Jurkat, Clone E6-1 (cell line): ENCODE results near the gene WNT8A. TPM values are rescaled to one million over a fixed set of nuclear protein-coding genes. Genes with fewer than 3 reads are reported as not detected.
"Not testable (repeated sequence)": the region's sequence is repeated elsewhere in the genome, so short reads cannot be mapped to it uniquely, and the experiment has no call there.

ENCODE experiments used
- DNase-seq: peaks from one replicate; pipeline ENCODE4 v3.0.0-alpha.2; 2011; ENCODE audit warnings: low read depth, low spot score
- H3K4me3 ChIP-seq: 2 replicates; pipeline ENCODE4 v1.5.1; 2011; ENCODE audit warnings: mild to moderate bottlenecking, low read length, control low read depth, moderate library complexity
- polyA plus RNA-seq: library from polyadenylated mRNA; unstranded; fragments of >200 nt; gene quantifications from one replicate; pipeline ENCODE4 v1.2.1, GENCODE V29; 2012; ENCODE audit warnings: missing spikeins; ENCODE audit not compliant: insufficient read length, insufficient read depth

WNT8A gene
- not detected for polyA plus RNA-seq

GRCh38 chr5:138083702-138084101 is at the start of gene WNT8A:
TSS of gene WNT8A (plus strand) at chr5:138084033. CDS start at chr5:138084128, 95 bp downstream.
- DNase-seq: no peak
- no peak within 1 kb of the TSS for H3K4me3 ChIP-seq

- H3K4me3 ChIP-seq: no peak overlapping the region
- DNase-seq: peak; percentile 79
Measured at GRCh38 chr5:138035605-138036537, 48.0 kb upstream of the WNT8A start.

- H3K4me3 ChIP-seq: no peak overlapping the region
- no peak for DNase-seq
Measured at GRCh38 chr5:138037271-138037670, 46.6 kb upstream of the WNT8A start.

GRCh38 chr5:138037907-138038633 is 45.8 kb upstream of the WNT8A start:
- no peak for DNase-seq

GRCh38 chr5:138038826-138039225 is 45.0 kb upstream of the WNT8A start:
- no peak overlapping the region for H3K4me3 ChIP-seq
- no peak for DNase-seq

More at GRCh38 chr5:138037907-138038633, 45.8 kb upstream of the WNT8A start:
- H3K4me3 ChIP-seq: no peak overlapping the region

- H3K4me3 ChIP-seq, DNase-seq: not testable (repeated sequence)
Measured at GRCh38 chr5:138045283-138045682, 38.5 kb upstream of the WNT8A start.

- no peak for DNase-seq
Measured at GRCh38 chr5:138051441-138052296, 32.2 kb upstream of the WNT8A start.

GRCh38 chr5:138052718-138053117 is 31.1 kb upstream of the WNT8A start:
- DNase-seq, H3K4me3 ChIP-seq: not testable (repeated sequence)

More at GRCh38 chr5:138051441-138052296, 32.2 kb upstream of the WNT8A start:
- H3K4me3 ChIP-seq: no peak overlapping the region

GRCh38 chr5:138053554-138053953 is 30.3 kb upstream of the WNT8A start:
- H3K4me3 ChIP-seq: no peak overlapping the region
- no peak for DNase-seq

GRCh38 chr5:138054206-138054605 is 29.6 kb upstream of the WNT8A start:
- no peak for DNase-seq
- H3K4me3 ChIP-seq: no peak overlapping the region

GRCh38 chr5:138054847-138055558 is 28.8 kb upstream of the WNT8A start:
- DNase-seq: no peak
- no peak overlapping the region for H3K4me3 ChIP-seq

GRCh38 chr5:138064526-138064925 is 19.3 kb upstream of the WNT8A start:
- DNase-seq: no peak
- no peak overlapping the region for H3K4me3 ChIP-seq

GRCh38 chr5:138065102-138065501 is 18.7 kb upstream of the WNT8A start:
- no peak overlapping the region for H3K4me3 ChIP-seq
- DNase-seq: no peak

GRCh38 chr5:138067945-138068344 is 15.9 kb upstream of the WNT8A start:
- DNase-seq: no peak
- H3K4me3 ChIP-seq: no peak overlapping the region

GRCh38 chr5:138068742-138069600 is 14.9 kb upstream of the WNT8A start:
- peak; percentile 55 for DNase-seq

GRCh38 chr5:138070026-138070425 is 13.8 kb upstream of the WNT8A start:
- H3K4me3 ChIP-seq, DNase-seq: not testable (repeated sequence)

More at GRCh38 chr5:138068742-138069600, 14.9 kb upstream of the WNT8A start:
- no peak overlapping the region for H3K4me3 ChIP-seq

GRCh38 chr5:138077064-138077696 is 6.7 kb upstream of the WNT8A start:
- peak; percentile 39 for DNase-seq

More at GRCh38 chr5:138077064-138077696, 6.7 kb upstream of the WNT8A start:
- H3K4me3 ChIP-seq: no peak overlapping the region
